OCI-LY7 (cell line): ENCODE data around the gene MEP1B. TPM values are rescaled to one million over a fixed set of nuclear protein-coding genes. Genes with fewer than 3 reads are reported as not detected.

Source experiments
- BruUV-seq: library from RNA; stranded (reverse); fragments of 400-500 nt; replicated peaks from 2 replicates; lab custom pipeline; 2021; lab: Mats Ljungman, UMichigan
- CTCF ChIA-PET: fragments of 300-600 bp; sonication (Branson Sonifier 250); formaldehyde crosslinking; loops from one replicate; lab custom pipeline; 2022; ENCODE audit warnings: antibody characterized with exemption; ENCODE audit not compliant: unreplicated experiment; lab: Charles Lee
- POLR2A ChIA-PET: fragments of 300-600 bp; sonication (Branson Sonifier 250); formaldehyde crosslinking; loops from one replicate; lab custom pipeline; 2022; ENCODE audit warnings: antibody characterized with exemption; lab: Charles Lee
- DNase-seq: peaks from one replicate; pipeline ENCODE4 v3.0.0-alpha.2; 2015; ENCODE audit warnings: low spot score
- H2AFZ ChIP-seq: fragments of 200-600 bp; sonication (generic), shearing (Covaris generic); 2 replicates; pipeline ENCODE4 v1.6.1; 2014; ENCODE audit warnings: mild to moderate bottlenecking, antibody characterized with exemption, low read length, moderate library complexity
- H3K27ac ChIP-seq: fragments of 200-600 bp; sonication (generic); 2 replicates; pipeline ENCODE4 v1.5.1; 2014; ENCODE audit warnings: mixed run types, low read depth, mild to moderate bottlenecking, moderate library complexity, low read length, inconsistent platforms; ENCODE audit not compliant: poor library complexity, severe bottlenecking
- H3K36me3 ChIP-seq: fragments of 200-600 bp; sonication (generic); 2 replicates; pipeline ENCODE4 v1.6.1; 2014; ENCODE audit warnings: mild to moderate bottlenecking, antibody characterized with exemption, low read length, moderate library complexity, mixed read lengths; ENCODE audit not compliant: insufficient read depth
- H3K4me1 ChIP-seq: fragments of 200-600 bp; sonication (generic); 2 replicates; pipeline ENCODE4 v1.5.1; 2014; ENCODE audit warnings: mild to moderate bottlenecking, low read length; ENCODE audit not compliant: insufficient read depth, poor library complexity, severe bottlenecking
- H3K4me2 ChIP-seq: fragments of 200-600 bp; sonication (generic); 2 replicates; pipeline ENCODE4 v1.6.1; 2014; ENCODE audit warnings: mild to moderate bottlenecking, low read length
- H3K4me3 ChIP-seq: fragments of 200-600 bp; sonication (generic); 2 replicates; pipeline ENCODE4 v1.5.1; 2014; ENCODE audit warnings: mild to moderate bottlenecking, low read depth, low read length; ENCODE audit not compliant: poor library complexity, severe bottlenecking
- H3K79me2 ChIP-seq: fragments of 200-600 bp; sonication (generic); 2 replicates; pipeline ENCODE4 v1.6.1; 2016; ENCODE audit warnings: low read depth, mild to moderate bottlenecking, low read length, moderate library complexity, mixed read lengths; ENCODE audit not compliant: insufficient read depth
- H3K9me2 ChIP-seq: fragments of 200-600 bp; sonication (generic); 2 replicates; pipeline ENCODE4 v1.6.1; 2016; ENCODE audit warnings: mild to moderate bottlenecking, low read length, mixed read lengths; ENCODE audit not compliant: insufficient read depth
- H3K9me3 ChIP-seq: fragments of 200-600 bp; sonication (generic); 2 replicates; pipeline ENCODE4 v1.6.1; 2014; ENCODE audit warnings: mild to moderate bottlenecking, mixed run types, low read length, mixed read lengths
- H4K20me1 ChIP-seq: fragments of 200-600 bp; sonication (generic); 2 replicates; pipeline ENCODE4 v1.6.1; 2014; ENCODE audit warnings: mild to moderate bottlenecking, antibody characterized with exemption, low read length, moderate library complexity, mixed read lengths; ENCODE audit not compliant: insufficient read depth
- CTCF ChIP-seq: fragments of 200-600 bp; sonication (generic); conservative IDR thresholded peaks from 2 replicates; pipeline ENCODE4 v1.5.1; 2014; ENCODE audit warnings: mild to moderate bottlenecking, antibody characterized with exemption, low read length, moderate library complexity, mixed read lengths
- EZH2phosphoT487 ChIP-seq: fragments of 200-600 bp; sonication (generic); IDR thresholded peaks from 2 replicates; pipeline ENCODE4 v1.6.1; 2018; ENCODE audit warnings: low read depth, borderline replicate concordance, mild to moderate bottlenecking, mixed run types, antibody characterized with exemption, low read length, moderate library complexity, mixed read lengths
- intact Hi-C: fragments of 100-400 bp; cut with micrococcal nuclease; formaldehyde crosslinking; loops from one replicate; pipeline ENCODE4 v1.10.0; 2022; ENCODE audit not compliant: unreplicated experiment
- total RNA-seq, 2 experiments: library from RNA; depleted of rRNA in 1 of 2; stranded (reverse); fragments of >200 nt in 1 of 2; shearing (Covaris generic) in 1 of 2; gene quantifications; 2 replicates each; pipeline ENCODE4 v1.2.3, GENCODE V29; 2014 to 2022

MEP1B gene
- total RNA-seq, 2 experiments from 2014 or later: not detected

GRCh38 chr18:32195881-32196815 is 6.3 kb downstream of the MEP1B start:
- Histone ChIP-seq H3K27ac (no peak overlapping the region), H3K36me3 (no peaks in the 10 kb centered on the region), H3K4me3 (no peak overlapping the region), H3K4me1 (no peaks in the 10 kb centered on the region), H3K79me2 (no peaks in the 10 kb centered on the region), H3K9me3 (no peaks in the 10 kb centered on the region), H4K20me1 (no peaks in the 10 kb centered on the region), H2AFZ (no peak overlapping the region), H3K9me2 (no peaks in the 10 kb centered on the region), H3K4me2 (no peak overlapping the region)
- no peak for DNase-seq
- intact Hi-C loops: no loop called here
- TF ChIP-seq CTCF (no peak), EZH2phosphoT487 (no peak)
- CTCF ChIA-PET: no interaction called here
- no TSS peak for BruUV-seq
- POLR2A ChIA-PET: no interaction called here

GRCh38 chr18:32200766-32201165 is 10.9 kb downstream of the MEP1B start:
- no peak overlapping the region for H2AFZ ChIP-seq
- no peaks in the 10 kb centered on the region for H4K20me1 ChIP-seq
- H3K9me3 ChIP-seq: no peaks in the 10 kb centered on the region
- POLR2A ChIA-PET: no interaction called here
- no peak overlapping the region for H3K4me2 ChIP-seq
- no peak overlapping the region for H3K27ac ChIP-seq
- no peak for TF ChIP-seq CTCF
- no peak for TF ChIP-seq EZH2phosphoT487
- no peaks in the 10 kb centered on the region for H3K4me1 ChIP-seq
- H3K9me2 ChIP-seq: no peaks in the 10 kb centered on the region
- BruUV-seq: no TSS peak
- no peaks in the 10 kb centered on the region for H3K79me2 ChIP-seq
- no peaks in the 10 kb centered on the region for H3K36me3 ChIP-seq
- CTCF ChIA-PET: no interaction called here
- intact Hi-C loops: no loop called here
- no peak for DNase-seq
- no peak overlapping the region for H3K4me3 ChIP-seq
